HL-60 (cell line): ENCODE data around the gene KCNMA1.

Source experiments
- GABPA ChIP-seq: IDR thresholded peaks from 2 replicates; pipeline ENCODE4 v1.6.1; 2012; ENCODE audit warnings: low read depth
- TF ChIP-seq, protein P1 (sequence below): IDR thresholded peaks from one replicate; pipeline ENCODE4 v1.5.1; 2011; ENCODE audit warnings: low read length, control low read depth, inconsistent platforms; ENCODE audit not compliant: insufficient read depth

- TF ChIP-seq, protein P1, sequence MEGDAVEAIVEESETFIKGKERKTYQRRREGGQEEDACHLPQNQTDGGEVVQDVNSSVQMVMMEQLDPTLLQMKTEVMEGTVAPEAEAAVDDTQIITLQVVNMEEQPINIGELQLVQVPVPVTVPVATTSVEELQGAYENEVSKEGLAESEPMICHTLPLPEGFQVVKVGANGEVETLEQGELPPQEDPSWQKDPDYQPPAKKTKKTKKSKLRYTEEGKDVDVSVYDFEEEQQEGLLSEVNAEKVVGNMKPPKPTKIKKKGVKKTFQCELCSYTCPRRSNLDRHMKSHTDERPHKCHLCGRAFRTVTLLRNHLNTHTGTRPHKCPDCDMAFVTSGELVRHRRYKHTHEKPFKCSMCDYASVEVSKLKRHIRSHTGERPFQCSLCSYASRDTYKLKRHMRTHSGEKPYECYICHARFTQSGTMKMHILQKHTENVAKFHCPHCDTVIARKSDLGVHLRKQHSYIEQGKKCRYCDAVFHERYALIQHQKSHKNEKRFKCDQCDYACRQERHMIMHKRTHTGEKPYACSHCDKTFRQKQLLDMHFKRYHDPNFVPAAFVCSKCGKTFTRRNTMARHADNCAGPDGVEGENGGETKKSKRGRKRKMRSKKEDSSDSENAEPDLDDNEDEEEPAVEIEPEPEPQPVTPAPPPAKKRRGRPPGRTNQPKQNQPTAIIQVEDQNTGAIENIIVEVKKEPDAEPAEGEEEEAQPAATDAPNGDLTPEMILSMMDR, result no peak
- TF ChIP-seq GABPA, result no peak
These were observed 349.9 kb downstream of the KCNMA1 start for GRCh38 chr10:77287647-77288120.
